Ovary (tissue), 3 donors: ENCODE data around the gene GOLIM4.

Experiments
- CTCF ChIP-seq, 3 donors: fragments of 450-650 bp in 2 of 3; fragments of 200-600 bp in 1 of 3; IDR thresholded peaks; one replicate each; pipeline versions ENCODE4 v1.5.1 to v1.8.0; 2016 to 2022; ENCODE audit warnings: antibody characterized with exemption in 3 of 3, mild to moderate bottlenecking in 1 of 3
- POLR2A ChIP-seq: fragments of 450-650 bp; IDR thresholded peaks from one replicate; pipeline ENCODE4 v1.6.1; 2017; ENCODE audit warnings: antibody characterized with exemption, mild to moderate bottlenecking, moderate library complexity
- donor health status: DM: no; HTN: no; CAD: no.

- TF ChIP-seq CTCF (IDR thresholded peaks at IDR 0.05) (no peak), POLR2A (no peak)
Observed at GRCh38 chr3:168044049-168044448, 51.7 kb downstream of the GOLIM4 start.
